Bronchus fibroblast of lung (primary cell): ENCODE measurements around the gene SEC11C. TPM values are rescaled to one million over a fixed set of nuclear protein-coding genes. Genes with fewer than 3 reads are reported as not detected.

Source experiments
- total RNA-seq: library from RNA; depleted of rRNA; stranded (reverse); fragments of >200 nt; gene quantifications from 2 replicates; pipeline ENCODE4 v1.2.3, GENCODE V29; 2015

SEC11C gene
- 18.6 and 29.8 TPM in 2 replicates for total RNA-seq

DNA sequence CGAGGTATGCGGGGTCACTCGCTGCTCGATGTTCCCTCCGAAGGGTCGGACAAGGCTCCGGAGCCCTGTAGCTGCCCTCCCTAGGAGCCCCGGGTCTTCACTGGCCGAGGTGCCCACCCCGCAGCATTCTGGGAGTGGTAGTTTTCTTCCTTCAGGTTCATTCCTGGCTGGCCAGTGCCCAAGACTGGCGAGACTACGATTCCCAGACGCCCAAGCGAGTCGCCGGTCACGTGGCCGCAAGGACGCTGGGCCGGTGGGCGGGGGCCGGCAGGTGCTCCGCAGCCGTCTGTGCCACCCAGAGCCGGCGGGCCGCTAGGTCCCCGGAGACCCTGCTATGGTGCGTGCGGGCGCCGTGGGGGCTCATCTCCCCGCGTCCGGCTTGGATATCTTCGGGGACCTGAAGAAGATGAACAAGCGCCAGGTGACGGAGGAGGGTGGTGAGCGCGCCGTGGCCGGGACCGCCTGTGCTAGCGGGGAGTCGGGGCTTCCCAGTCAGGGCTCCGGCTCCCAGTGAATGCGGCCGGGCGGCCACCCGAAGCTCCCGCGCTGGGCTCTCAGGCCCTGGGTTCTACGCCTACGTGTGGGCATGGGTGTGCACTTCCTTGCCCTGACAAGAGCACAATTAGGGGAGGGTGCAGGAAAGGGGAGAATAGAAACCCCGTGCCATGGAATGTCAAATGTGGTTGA, at the start of gene SEC11C:
TSS of gene SEC11C (plus strand) at position 270 of the 687 bp plus-strand sequence. CDS start at position 335, 65 bp downstream.

Other genes starting within 250 kb of the SEC11C start
- gene GRP, start 80.3 kb downstream of the SEC11C start, total RNA-seq: not detected in 2 replicates
- gene RAX, start 133.6 kb downstream of the SEC11C start, total RNA-seq: not detected in 2 replicates
- gene CPLX4, start 178.8 kb downstream of the SEC11C start, total RNA-seq: not detected in 2 replicates
- gene LMAN1, start 219.4 kb downstream of the SEC11C start, total RNA-seq: 117 and 124 TPM in 2 replicates